HEK293 (cell line): ENCODE data around the gene STX16.

ENCODE experiments used
- ATF2 ChIP-seq: fragments of 450-650 bp; formaldehyde crosslinking; IDR thresholded peaks from 2 replicates; pipeline ENCODE4 v1.5.1; 2016; ENCODE audit warnings: missing biosample characterization, missing genetic modification characterization, low read depth
- BCL11B ChIP-seq: fragments of 450-650 bp; formaldehyde crosslinking; IDR thresholded peaks from 2 replicates; pipeline ENCODE4 v1.5.1; 2016; ENCODE audit warnings: low read depth, missing biosample characterization, missing genetic modification characterization
- CTCF ChIP-seq: fragments of 450-650 bp; formaldehyde crosslinking; IDR thresholded peaks from 2 replicates; pipeline ENCODE4 v1.5.1; 2016; ENCODE audit warnings: missing biosample characterization, missing genetic modification characterization
- HOXA7 ChIP-seq: sonication (generic); formaldehyde crosslinking; IDR thresholded peaks from 2 replicates; pipeline ENCODE4 v1.8.1; 2022; ENCODE audit warnings: missing genetic modification reagents, borderline replicate concordance
- HOXC10 ChIP-seq: sonication (generic); formaldehyde crosslinking; IDR thresholded peaks from 2 replicates; pipeline ENCODE4 v1.8.1; 2023; ENCODE audit warnings: mild to moderate bottlenecking, missing genetic modification reagents
- PRDM10 ChIP-seq: fragments of 450-650 bp; formaldehyde crosslinking; IDR thresholded peaks from 2 replicates; pipeline ENCODE4 v1.5.1; 2016; ENCODE audit warnings: missing biosample characterization, missing genetic modification characterization
- PRDM4 ChIP-seq: fragments of 450-650 bp; formaldehyde crosslinking; IDR thresholded peaks from 2 replicates; pipeline ENCODE4 v1.5.1; 2017; ENCODE audit warnings: missing biosample characterization, missing genetic modification characterization
- REST ChIP-seq: fragments of 450-650 bp; formaldehyde crosslinking; IDR thresholded peaks from 2 replicates; pipeline ENCODE4 v1.5.1; 2016; ENCODE audit warnings: missing biosample characterization, missing genetic modification characterization
- TCF7L2 ChIP-seq: IDR thresholded peaks from 2 replicates; pipeline ENCODE4 v1.6.1; 2011; ENCODE audit warnings: low read depth, mild to moderate bottlenecking, inconsistent platforms, low read length, moderate library complexity, borderline replicate concordance
- ZBTB11 ChIP-seq: fragments of 450-650 bp; formaldehyde crosslinking; conservative IDR thresholded peaks from 2 replicates; pipeline ENCODE4 v1.5.1; 2016; ENCODE audit warnings: low read depth, missing biosample characterization, missing genetic modification characterization
- ZFP3 ChIP-seq: fragments of 450-650 bp; formaldehyde crosslinking; IDR thresholded peaks from 2 replicates; pipeline ENCODE4 v1.5.1; 2016; ENCODE audit warnings: low read depth, missing biosample characterization, missing genetic modification characterization
- ZNF10 ChIP-seq: fragments of 450-650 bp; formaldehyde crosslinking; IDR thresholded peaks from 2 replicates; pipeline ENCODE4 v1.5.1; 2017; ENCODE audit warnings: missing biosample characterization, missing genetic modification characterization
- ZNF513 ChIP-seq: fragments of 450-650 bp; IDR thresholded peaks from 2 replicates; pipeline ENCODE4 v1.5.1; 2018; ENCODE audit warnings: missing biosample characterization, missing genetic modification characterization

GRCh38 chr20:58633161-58634053, 17.7 kb upstream of the STX16 start:
- no peak for TF ChIP-seq PRDM4 (tag by site-specific recombination)
- no peak for TF ChIP-seq HOXA7 (CRISPR knock-in tag)
- TF ChIP-seq TCF7L2 = no peak
- TF ChIP-seq BCL11B (tag by site-specific recombination) = no peak
- no peak for TF ChIP-seq CTCF (tag by site-specific recombination)
- TF ChIP-seq ZNF10 (tag by site-specific recombination) = no peak
- no peak for TF ChIP-seq ZFP3
- no peak for TF ChIP-seq ZNF513 (tag by site-specific recombination)
- no peak for TF ChIP-seq ATF2 (tag by site-specific recombination)
- TF ChIP-seq HOXC10 (CRISPR knock-in tag) = no peak
- no peak for TF ChIP-seq ZBTB11 (tag by site-specific recombination)
- TF ChIP-seq REST (tag by site-specific recombination) = no peak
- TF ChIP-seq PRDM10 (tag by site-specific recombination) = no peak
